GM20000 (cell line): ENCODE data around the gene WFDC9.
"Not testable (repeated sequence)": the region's sequence is repeated elsewhere in the genome, so short reads cannot be mapped to it uniquely, and the experiment has no call there.

Experiments
- DNase-seq: peaks from one replicate; pipeline ENCODE4 v3.0.0; 2012; ENCODE audit warnings: low spot score
- CTCF ChIP-seq: IDR thresholded peaks from 2 replicates; pipeline ENCODE4 v1.5.1; 2012; ENCODE audit warnings: mild to moderate bottlenecking, control low read depth; ENCODE audit errors: extremely low read depth, missing control alignments

The WFDC9 gene

GRCh38 chr20:45578231-45578630, 52.9 kb downstream of the WFDC9 start:
- no peak for TF ChIP-seq CTCF
- no peak for DNase-seq

- DNase-seq: no peak
- no peak for TF ChIP-seq CTCF
Measured at GRCh38 chr20:45576995-45577394, 54.1 kb downstream of the WFDC9 start.

- DNase-seq: no peak
- TF ChIP-seq CTCF: no peak
Measured at GRCh38 chr20:45575931-45576330, 55.2 kb downstream of the WFDC9 start.

- DNase-seq: not testable (repeated sequence)
Measured at GRCh38 chr20:45569650-45570049, 61.4 kb downstream of the WFDC9 start.

- no peak for TF ChIP-seq CTCF
- DNase-seq: no peak
Measured at GRCh38 chr20:45564760-45565276, 66.3 kb downstream of the WFDC9 start.
